ENCODE results near the gene AK5. TPM values are rescaled to one million over a fixed set of nuclear protein-coding genes. Genes with fewer than 3 reads are reported as not detected.

The AK5 gene
- polyA plus RNA-seq, 3 donors, result 0.34 to 0.72 (median 0.48) TPM

DNA sequence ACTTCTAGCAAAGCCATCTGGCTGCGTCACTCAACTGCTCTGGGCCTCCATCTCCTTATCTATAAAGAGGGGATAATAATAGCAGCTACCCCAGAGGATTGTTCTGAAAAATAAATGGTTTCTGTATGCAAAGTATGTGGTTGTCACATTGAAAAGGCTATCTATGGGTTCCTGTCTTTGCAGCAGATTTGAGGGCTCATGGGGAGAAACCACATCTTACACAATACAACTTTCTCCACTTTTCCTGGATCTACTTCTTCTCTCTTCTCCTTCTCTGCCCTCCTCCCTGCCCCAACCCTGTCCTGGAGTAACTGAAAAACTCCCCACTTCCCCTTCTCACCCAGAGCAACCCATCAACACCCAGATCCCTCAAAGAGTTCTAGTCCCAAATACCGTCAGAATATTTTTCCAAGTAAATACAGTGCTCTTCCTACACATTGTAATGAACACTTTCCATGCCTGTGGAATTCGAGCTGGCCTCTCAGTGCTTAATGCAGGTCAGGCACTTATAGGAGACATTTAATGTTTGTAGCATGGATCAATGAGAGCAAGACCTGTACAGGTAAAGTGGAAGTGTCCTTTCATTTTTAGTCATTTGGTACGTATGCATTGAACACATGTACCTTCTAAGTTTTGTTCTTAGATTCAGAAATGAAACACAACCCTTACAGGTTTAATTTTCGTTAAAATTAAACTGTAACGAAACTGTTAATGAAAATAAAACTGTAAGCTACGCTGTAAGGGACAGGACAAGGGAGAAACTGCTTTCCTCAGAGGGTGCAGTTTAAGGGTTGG is 131.9 kb downstream of the AK5 start:
- TF ChIP-seq, protein P1, sequence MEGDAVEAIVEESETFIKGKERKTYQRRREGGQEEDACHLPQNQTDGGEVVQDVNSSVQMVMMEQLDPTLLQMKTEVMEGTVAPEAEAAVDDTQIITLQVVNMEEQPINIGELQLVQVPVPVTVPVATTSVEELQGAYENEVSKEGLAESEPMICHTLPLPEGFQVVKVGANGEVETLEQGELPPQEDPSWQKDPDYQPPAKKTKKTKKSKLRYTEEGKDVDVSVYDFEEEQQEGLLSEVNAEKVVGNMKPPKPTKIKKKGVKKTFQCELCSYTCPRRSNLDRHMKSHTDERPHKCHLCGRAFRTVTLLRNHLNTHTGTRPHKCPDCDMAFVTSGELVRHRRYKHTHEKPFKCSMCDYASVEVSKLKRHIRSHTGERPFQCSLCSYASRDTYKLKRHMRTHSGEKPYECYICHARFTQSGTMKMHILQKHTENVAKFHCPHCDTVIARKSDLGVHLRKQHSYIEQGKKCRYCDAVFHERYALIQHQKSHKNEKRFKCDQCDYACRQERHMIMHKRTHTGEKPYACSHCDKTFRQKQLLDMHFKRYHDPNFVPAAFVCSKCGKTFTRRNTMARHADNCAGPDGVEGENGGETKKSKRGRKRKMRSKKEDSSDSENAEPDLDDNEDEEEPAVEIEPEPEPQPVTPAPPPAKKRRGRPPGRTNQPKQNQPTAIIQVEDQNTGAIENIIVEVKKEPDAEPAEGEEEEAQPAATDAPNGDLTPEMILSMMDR (IDR thresholded peaks at IDR 0.05), result no peak
- peaks cover 14 to 34% (median 17%) of the 10 kb centered on the region in 7 donors for H3K9me3 Mint-ChIP-seq
- Histone ChIP-seq H3K9me3 (replicated peaks in 1 of 2; ENCODE audit: control insufficient read depth in 1 of 2, insufficient read depth in 1 of 2, low read length in 2 of 2) (peaks cover 4 to 11% of the 10 kb centered on the region in 2 donors), H3K4me1 (ENCODE audit: control insufficient read depth in 1 of 2, insufficient read depth in 2 of 2, low read length in 2 of 2) (peaks cover 57 to 67% of the 10 kb centered on the region in 2 donors), H3K4me2 (replicated peaks; ENCODE audit: extremely low read depth, low read length, poor library complexity, severe bottlenecking) (peak overlapping the region; percentile 79), H3K27ac (ENCODE audit: low read depth in 1 of 2, low read length in 2 of 2) (peak overlapping the region in 1 of 2 donors; percentile 69), H3K79me2 (ENCODE audit: insufficient read depth, low read length) (peaks cover 14% of the 10 kb centered on the region), H3K4me3 (replicated peaks in 1 of 3; ENCODE audit: low read depth in 2 of 3, low read length in 3 of 3) (peak overlapping the region; percentile 5 to 74 (median 35)), H4K20me1 (ENCODE audit: insufficient read depth, low read length) (no peaks in the 10 kb centered on the region), H3K36me3 (replicated peaks in 1 of 2; ENCODE audit: control insufficient read depth in 1 of 2, insufficient read depth in 2 of 2, low read length in 2 of 2) (no peaks in the 10 kb centered on the region), H3K27me3 (ENCODE audit: control insufficient read depth in 2 of 2, insufficient read depth in 2 of 2, low read length in 2 of 2) (no peaks in the 10 kb centered on the region), H3K9ac (ENCODE audit: insufficient read depth, low read length, poor library complexity, severe bottlenecking) (peak overlapping the region; percentile 6), H2AFZ (ENCODE audit: insufficient read depth, low read depth, low read length, poor library complexity, severe bottlenecking) (no peak overlapping the region)
- peaks cover 4 to 7% (median 4%) of the 10 kb centered on the region in 3 donors for H3K27me3 Mint-ChIP-seq (ENCODE audit: low read depth in 3 of 3)
- intact Hi-C loops (cut with micrococcal nuclease), result no loop called here
- DNase-seq, result peak; percentile 28 to 68 (median 55)
- H3K27ac Mint-ChIP-seq, result peak overlapping the region; percentile 67 to 87 (median 81)
- H3K36me3 Mint-ChIP-seq, result peaks cover 10 to 16% of the 10 kb centered on the region in 2 donors
- peak overlapping the region; percentile 61 to 77 for H3K4me3 Mint-ChIP-seq
- no CpG with 5 or more reads among the region's 7 CpGs for WGBS (ENCODE audit: insufficient coverage)
- peaks cover 72% of the 10 kb centered on the region for H3K4me1 Mint-ChIP-seq

DNA sequence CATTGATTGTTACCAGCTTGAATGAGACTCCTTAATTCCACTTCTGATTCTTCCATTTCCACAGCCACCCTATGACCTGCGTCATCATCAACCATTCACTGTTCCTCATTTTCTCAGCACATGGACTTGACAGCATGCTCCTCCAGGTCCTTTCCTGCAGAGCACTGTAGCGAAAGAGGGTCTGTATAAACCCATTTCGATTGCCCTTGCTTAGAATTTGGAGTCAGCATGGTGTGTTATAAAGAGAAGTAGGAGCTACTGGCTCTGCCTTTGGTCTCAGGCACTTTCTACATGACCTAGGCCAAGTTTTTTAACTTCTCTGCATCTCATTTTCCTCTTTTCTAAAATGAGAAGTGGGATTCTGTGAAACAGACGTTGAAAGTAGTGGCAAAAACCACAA is 133.8 kb downstream of the AK5 start:
- Mint-ChIP-seq H3K27ac (peak overlapping the region; percentile 43 to 91 (median 67)), H3K27me3 (ENCODE audit: low read depth in 3 of 3) (peaks cover 4 to 9% (median 4%) of the 10 kb centered on the region in 3 donors), H3K9me3 (peaks cover 9 to 25% (median 14%) of the 10 kb centered on the region in 7 donors), H3K36me3 (peaks cover 12 to 13% of the 10 kb centered on the region in 2 donors), H3K4me1 (peaks cover 85% of the 10 kb centered on the region), H3K4me3 (peak overlapping the region in 1 of 2 donors; percentile 56)
- Histone ChIP-seq H3K4me2 (replicated peaks; ENCODE audit: extremely low read depth, low read length, poor library complexity, severe bottlenecking) (peak overlapping the region; percentile 48), H3K36me3 (replicated peaks in 1 of 2; ENCODE audit: control insufficient read depth in 1 of 2, insufficient read depth in 2 of 2, low read length in 2 of 2) (no peaks in the 10 kb centered on the region), H4K20me1 (ENCODE audit: insufficient read depth, low read length) (no peaks in the 10 kb centered on the region), H3K9me3 (replicated peaks in 1 of 2; ENCODE audit: control insufficient read depth in 1 of 2, insufficient read depth in 1 of 2, low read length in 2 of 2) (peaks cover 4 to 5% of the 10 kb centered on the region in 2 donors), H2AFZ (ENCODE audit: insufficient read depth, low read depth, low read length, poor library complexity, severe bottlenecking) (no peak overlapping the region), H3K27ac (ENCODE audit: low read depth in 1 of 2, low read length in 2 of 2) (peak overlapping the region in 1 of 2 donors; percentile 57), H3K9ac (ENCODE audit: insufficient read depth, low read length, poor library complexity, severe bottlenecking) (no peak overlapping the region), H3K4me3 (replicated peaks in 1 of 3; ENCODE audit: low read depth in 2 of 3, low read length in 3 of 3) (peak overlapping the region in 1 of 3 experiments; percentile 74), H3K27me3 (ENCODE audit: control insufficient read depth in 2 of 2, insufficient read depth in 2 of 2, low read length in 2 of 2) (no peaks in the 10 kb centered on the region), H3K4me1 (ENCODE audit: control insufficient read depth in 1 of 2, insufficient read depth in 2 of 2, low read length in 2 of 2) (peaks cover 62 to 78% of the 10 kb centered on the region in 2 donors), H3K79me2 (ENCODE audit: insufficient read depth, low read length) (peaks cover 14% of the 10 kb centered on the region)
- peak; percentile 52 to 73 (median 58) for DNase-seq
- intact Hi-C loops (cut with micrococcal nuclease), result no loop called here
- WGBS (ENCODE audit: insufficient coverage), result no CpG with 5 or more reads among the region's 4 CpGs
- TF ChIP-seq, protein P1 (IDR thresholded peaks at IDR 0.05), result no peak
